ENCODE data around the gene SLITRK1.

DNA sequence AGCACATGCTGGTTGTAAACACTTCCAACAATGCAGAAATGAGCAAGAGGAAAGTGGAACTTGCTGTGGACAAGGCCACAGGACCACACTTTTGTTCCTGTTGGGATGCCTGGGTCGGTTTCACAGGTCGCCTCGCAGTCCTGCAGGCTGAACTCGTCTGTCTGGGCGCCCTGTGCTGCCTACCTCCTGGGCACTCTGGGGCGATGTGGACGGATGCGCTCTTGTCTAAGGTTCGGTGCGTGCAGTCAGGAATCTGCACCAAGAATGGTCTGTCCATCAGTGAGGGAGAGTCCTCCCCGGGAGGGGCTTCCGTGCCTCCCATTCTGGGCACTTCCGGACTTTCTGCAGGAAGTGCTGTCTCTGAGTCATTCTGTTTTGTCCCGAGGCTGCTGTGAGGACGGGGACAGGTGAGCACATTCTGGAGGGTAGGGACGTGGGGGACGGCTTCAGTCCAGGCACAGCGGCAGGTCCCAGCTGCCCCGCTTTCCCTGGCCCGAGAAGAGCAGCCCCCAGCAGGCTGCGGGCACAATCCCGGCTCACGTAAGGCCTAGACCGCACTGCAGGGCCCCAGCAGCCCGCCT, 24.1 kb upstream of the SLITRK1 start:
- TF ChIP-seq, protein P1, sequence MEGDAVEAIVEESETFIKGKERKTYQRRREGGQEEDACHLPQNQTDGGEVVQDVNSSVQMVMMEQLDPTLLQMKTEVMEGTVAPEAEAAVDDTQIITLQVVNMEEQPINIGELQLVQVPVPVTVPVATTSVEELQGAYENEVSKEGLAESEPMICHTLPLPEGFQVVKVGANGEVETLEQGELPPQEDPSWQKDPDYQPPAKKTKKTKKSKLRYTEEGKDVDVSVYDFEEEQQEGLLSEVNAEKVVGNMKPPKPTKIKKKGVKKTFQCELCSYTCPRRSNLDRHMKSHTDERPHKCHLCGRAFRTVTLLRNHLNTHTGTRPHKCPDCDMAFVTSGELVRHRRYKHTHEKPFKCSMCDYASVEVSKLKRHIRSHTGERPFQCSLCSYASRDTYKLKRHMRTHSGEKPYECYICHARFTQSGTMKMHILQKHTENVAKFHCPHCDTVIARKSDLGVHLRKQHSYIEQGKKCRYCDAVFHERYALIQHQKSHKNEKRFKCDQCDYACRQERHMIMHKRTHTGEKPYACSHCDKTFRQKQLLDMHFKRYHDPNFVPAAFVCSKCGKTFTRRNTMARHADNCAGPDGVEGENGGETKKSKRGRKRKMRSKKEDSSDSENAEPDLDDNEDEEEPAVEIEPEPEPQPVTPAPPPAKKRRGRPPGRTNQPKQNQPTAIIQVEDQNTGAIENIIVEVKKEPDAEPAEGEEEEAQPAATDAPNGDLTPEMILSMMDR (IDR thresholded peaks at IDR 0.05; ENCODE audit: low read length) = no peak
- no peak for TF ChIP-seq EZH2 (IDR thresholded peaks at IDR 0.05; ENCODE audit: borderline replicate concordance, low read length)

Data from OCI-LY1 (cell line).